Left ventricle myocardium inferior (tissue), 1 donor: ENCODE results near the gene NMNAT2. TPM values are rescaled to one million over a fixed set of nuclear protein-coding genes. Genes with fewer than 3 reads are reported as not detected.
A peak's percentile ranks its signal among the peaks of the same experiment; 100 is the strongest.

Source experiments
- DNase-seq: peaks from one replicate; pipeline ENCODE4 v3.0.0-alpha.2; 2020
- H3K27ac ChIP-seq: fragments of 200-600 bp; replicated peaks from 2 replicates; pipeline ENCODE4 v1.8.0; 2021
- H3K27me3 ChIP-seq: fragments of 200-600 bp; 2 replicates; pipeline ENCODE4 v1.8.0; 2021; ENCODE audit warnings: low read depth
- H3K36me3 ChIP-seq: fragments of 200-600 bp; 2 replicates; pipeline ENCODE4 v1.8.0; 2021
- H3K4me1 ChIP-seq: fragments of 200-600 bp; 2 replicates; pipeline ENCODE4 v1.8.0; 2021
- H3K4me3 ChIP-seq: fragments of 200-600 bp; 2 replicates; pipeline ENCODE4 v1.8.0; 2021; ENCODE audit warnings: mild to moderate bottlenecking, moderate library complexity
- H3K9me3 ChIP-seq: fragments of 200-600 bp; replicated peaks from 2 replicates; pipeline ENCODE4 v1.8.0; 2021
- intact Hi-C: fragments of 100-400 bp; cut with micrococcal nuclease; formaldehyde crosslinking; loops from one replicate; pipeline ENCODE4 v1.11.0; 2022
- total RNA-seq: library from RNA; stranded (reverse); fragmentation: NEBNext Ultra II Directional; extraction: Animal tissue kit (Norgen Biotek cat#: 25700); gene quantifications from one replicate; pipeline ENCODE4 v1.2.1, GENCODE V29; 2021
- TF ChIP-seq, protein P1 (sequence below): fragments of 200-600 bp; IDR thresholded peaks from 2 replicates; pipeline ENCODE4 v1.8.0; 2021; ENCODE audit warnings: antibody characterized with exemption, mild to moderate bottlenecking, borderline replicate concordance
- donor health status: DM: no; HTN: yes; CAD: no; lungs with severe emphysema.

NMNAT2 gene
- total RNA-seq, 1 donor from 2014 or later = 3.4 TPM

DNA sequence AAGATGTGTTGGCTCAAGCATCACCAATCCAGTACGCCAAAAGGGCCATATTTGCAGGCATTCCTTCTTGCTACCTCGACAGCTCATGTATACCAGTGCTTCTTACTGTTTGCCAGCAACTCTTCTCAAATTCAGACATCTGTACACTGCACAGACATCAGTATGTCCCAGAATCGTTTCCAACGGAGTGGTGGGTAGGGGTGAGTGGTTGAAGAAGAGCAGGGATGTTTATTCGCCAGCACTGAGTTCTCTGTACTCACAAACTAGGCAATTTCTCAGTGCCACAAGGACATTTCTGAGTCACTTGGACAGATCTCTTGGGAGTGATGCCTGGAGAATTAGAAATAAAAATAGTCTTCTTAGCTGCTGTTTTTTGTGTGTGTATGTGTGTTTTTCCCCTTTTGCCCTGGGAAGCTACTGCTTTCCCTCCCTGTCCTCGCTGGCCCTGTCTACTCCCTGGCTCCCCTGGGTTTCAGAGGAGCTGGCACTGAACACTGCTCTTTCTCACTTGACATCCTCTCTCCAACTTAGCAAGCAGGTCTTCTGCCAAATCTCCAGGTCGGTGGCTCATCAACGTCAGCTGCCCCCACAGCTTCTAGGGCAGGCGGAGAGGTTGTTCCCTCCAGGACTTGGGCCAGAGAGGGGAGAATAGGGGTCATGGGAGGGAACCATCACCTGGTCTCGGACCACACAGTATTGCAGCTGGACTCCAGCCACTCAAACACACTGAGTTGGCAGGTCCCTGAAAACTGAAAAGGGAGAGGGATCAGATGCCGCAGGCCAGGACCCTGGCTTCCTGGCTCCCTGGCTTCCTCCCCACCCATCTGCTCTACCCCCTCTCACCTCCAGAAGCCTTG, 90.5 kb downstream of the NMNAT2 start:
- Histone ChIP-seq H3K4me1 (peaks cover 17% of the 10 kb centered on the region), H3K4me3 (no peak overlapping the region), H3K27me3 (no peaks in the 10 kb centered on the region), H3K36me3 (no peaks in the 10 kb centered on the region), H3K9me3 (no peaks in the 10 kb centered on the region), H3K27ac (peak overlapping the region; percentile 69)
- TF ChIP-seq, protein P1, sequence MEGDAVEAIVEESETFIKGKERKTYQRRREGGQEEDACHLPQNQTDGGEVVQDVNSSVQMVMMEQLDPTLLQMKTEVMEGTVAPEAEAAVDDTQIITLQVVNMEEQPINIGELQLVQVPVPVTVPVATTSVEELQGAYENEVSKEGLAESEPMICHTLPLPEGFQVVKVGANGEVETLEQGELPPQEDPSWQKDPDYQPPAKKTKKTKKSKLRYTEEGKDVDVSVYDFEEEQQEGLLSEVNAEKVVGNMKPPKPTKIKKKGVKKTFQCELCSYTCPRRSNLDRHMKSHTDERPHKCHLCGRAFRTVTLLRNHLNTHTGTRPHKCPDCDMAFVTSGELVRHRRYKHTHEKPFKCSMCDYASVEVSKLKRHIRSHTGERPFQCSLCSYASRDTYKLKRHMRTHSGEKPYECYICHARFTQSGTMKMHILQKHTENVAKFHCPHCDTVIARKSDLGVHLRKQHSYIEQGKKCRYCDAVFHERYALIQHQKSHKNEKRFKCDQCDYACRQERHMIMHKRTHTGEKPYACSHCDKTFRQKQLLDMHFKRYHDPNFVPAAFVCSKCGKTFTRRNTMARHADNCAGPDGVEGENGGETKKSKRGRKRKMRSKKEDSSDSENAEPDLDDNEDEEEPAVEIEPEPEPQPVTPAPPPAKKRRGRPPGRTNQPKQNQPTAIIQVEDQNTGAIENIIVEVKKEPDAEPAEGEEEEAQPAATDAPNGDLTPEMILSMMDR = no peak
- peak; percentile 50 for DNase-seq
- intact Hi-C loops = no loop called here

DNA sequence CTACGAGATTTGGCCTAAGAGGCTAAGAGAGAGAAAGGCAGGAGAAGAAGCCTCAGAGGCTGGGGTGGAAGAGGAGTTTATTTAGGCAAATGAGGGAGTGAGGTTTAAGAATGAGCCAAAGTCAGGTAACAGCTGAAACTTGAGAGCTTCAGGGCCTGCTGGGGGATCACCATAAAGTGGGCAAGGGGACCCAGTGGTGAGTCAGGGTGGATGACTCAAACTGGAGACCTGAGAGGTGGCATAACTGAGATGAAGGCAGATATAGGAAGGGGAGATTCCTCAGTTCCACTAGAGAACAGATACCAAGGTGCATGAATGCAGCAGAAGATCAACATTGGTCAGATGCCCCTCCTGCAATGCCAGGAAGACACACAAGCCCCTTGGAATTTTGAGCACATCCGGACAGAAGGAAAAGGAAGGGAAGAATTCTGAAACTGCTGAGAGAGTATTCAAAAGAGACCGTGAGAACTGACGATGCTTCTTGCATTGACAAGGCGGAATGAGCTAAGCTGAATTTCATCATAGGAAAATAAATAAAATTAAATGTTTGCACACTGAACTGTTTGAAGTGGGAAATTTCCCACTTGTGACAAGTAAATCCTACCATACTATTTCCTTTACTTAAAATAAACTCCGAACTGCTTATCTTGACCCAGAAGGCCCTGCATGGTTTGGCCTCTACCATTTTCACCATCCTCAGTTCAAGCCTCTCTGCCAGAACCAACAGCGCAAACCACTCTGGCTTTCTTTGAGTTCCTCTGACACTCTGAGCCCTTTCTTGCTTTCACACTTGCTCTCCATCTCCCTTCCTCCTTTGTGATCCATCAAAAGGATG, 94.1 kb downstream of the NMNAT2 start:
- Histone ChIP-seq H3K27ac (no peak overlapping the region), H3K36me3 (no peaks in the 10 kb centered on the region), H3K4me3 (no peak overlapping the region), H3K27me3 (no peaks in the 10 kb centered on the region), H3K9me3 (no peaks in the 10 kb centered on the region), H3K4me1 (peaks cover 19% of the 10 kb centered on the region)
- TF ChIP-seq, protein P1 = no peak
- intact Hi-C loops = no loop called here
- no peak for DNase-seq

DNA sequence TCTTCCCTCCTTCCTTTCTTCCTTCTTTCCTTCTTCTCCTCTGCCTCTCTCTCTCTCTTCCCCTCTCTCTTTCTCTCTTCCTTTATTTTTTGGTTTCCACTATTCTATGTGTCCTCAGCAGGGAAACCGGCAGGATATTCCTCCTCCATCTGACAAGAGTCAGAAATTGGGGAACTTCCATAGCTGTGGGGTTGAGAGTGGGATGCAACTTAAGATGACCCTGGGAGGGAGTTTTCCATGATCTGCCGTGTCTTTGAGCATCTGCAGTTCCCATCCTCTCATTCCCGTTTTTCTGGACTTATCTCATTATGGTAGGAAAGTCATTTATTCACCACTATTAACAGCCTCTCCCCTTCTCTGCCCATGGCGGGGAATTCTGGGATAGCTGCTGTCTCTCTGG, 98.6 kb downstream of the NMNAT2 start:
- TF ChIP-seq, protein P1 = no peak
- no peak for DNase-seq
- peaks cover 33% of the 10 kb centered on the region for H3K4me1 ChIP-seq
- intact Hi-C loops = loop anchor here (5.0 kb wide), 1 partner anchor 37 kb away; no protein-coding TSS in a partner anchor
- no peak overlapping the region for H3K27ac ChIP-seq
- no peaks in the 10 kb centered on the region for H3K9me3 ChIP-seq
- no peaks in the 10 kb centered on the region for H3K27me3 ChIP-seq
- H3K36me3 ChIP-seq = no peaks in the 10 kb centered on the region
- H3K4me3 ChIP-seq = no peak overlapping the region

DNA sequence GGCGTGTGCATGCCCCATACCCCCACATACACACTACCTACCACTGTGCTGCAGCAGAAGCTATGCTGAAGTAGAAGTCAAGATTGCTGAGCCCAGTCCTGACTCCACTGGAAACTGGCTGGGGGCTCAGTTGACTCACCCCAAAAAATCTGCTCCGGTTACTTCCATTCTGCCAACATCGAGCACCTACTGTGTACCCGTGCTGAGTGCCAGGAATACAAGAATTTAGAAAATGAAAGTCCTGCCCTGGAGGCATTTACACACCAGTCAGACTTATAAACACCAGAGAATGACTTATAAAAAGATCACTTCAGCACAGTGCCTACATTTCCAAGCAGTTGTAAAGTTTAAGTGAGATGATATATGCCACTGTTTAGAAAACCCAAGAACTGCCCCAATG, 99.1 kb downstream of the NMNAT2 start:
- Histone ChIP-seq H3K27ac (peak overlapping the region; percentile 86), H3K9me3 (no peaks in the 10 kb centered on the region), H3K4me1 (peaks cover 33% of the 10 kb centered on the region), H3K36me3 (no peaks in the 10 kb centered on the region), H3K4me3 (no peak overlapping the region), H3K27me3 (no peaks in the 10 kb centered on the region)
- no peak for DNase-seq
- TF ChIP-seq, protein P1 = no peak
- intact Hi-C loops = loop anchor here (5.0 kb wide), 1 partner anchor 37 kb away; no protein-coding TSS in a partner anchor

GRCh38 chr1:183318433-183318832, 99.7 kb downstream of the NMNAT2 start:
- H3K27me3 ChIP-seq = no peaks in the 10 kb centered on the region
- TF ChIP-seq, protein P1 = peak; percentile 82
- H3K4me1 ChIP-seq = peaks cover 33% of the 10 kb centered on the region
- H3K36me3 ChIP-seq = no peaks in the 10 kb centered on the region
- H3K9me3 ChIP-seq = no peaks in the 10 kb centered on the region
- H3K27ac ChIP-seq = peak overlapping the region; percentile 86
- intact Hi-C loops = loop anchor here (5.0 kb wide), 1 partner anchor 36 kb away; no protein-coding TSS in a partner anchor
- DNase-seq = peak; percentile 78
- H3K4me3 ChIP-seq = no peak overlapping the region
